HCT116 (cell line): ENCODE results near the gene FKBP1C. TPM values are rescaled to one million over a fixed set of nuclear protein-coding genes. Genes with fewer than 3 reads are reported as not detected.

Experiments
- ATAC-seq: fragments of 200-7000 bp; cut with Tn5 transposase; 2 replicates; pipeline ENCODE4 v1.9.1; 2020; ENCODE audit warnings: mild to moderate bottlenecking, moderate library complexity
- BruUV-seq: library from RNA; stranded (reverse); fragments of 400-500 nt; replicated peaks from 2 replicates; lab custom pipeline; 2021; lab: Mats Ljungman, UMichigan
- CTCF ChIA-PET: fragments of 300-600 bp; sonication (Branson Sonifier 250); formaldehyde crosslinking; loops from one replicate; lab custom pipeline; 2021; ENCODE audit warnings: antibody characterized with exemption; lab: Charles Lee
- POLR2A ChIA-PET: fragments of 300-600, 350-600 bp; sonication (Branson Sonifier 250); formaldehyde crosslinking; loops from one replicate; lab custom pipeline; 2021; ENCODE audit warnings: antibody characterized with exemption; lab: Charles Lee
- RAD21 ChIA-PET, 2 experiments: fragments of 300-600 bp; sonication (Branson Sonifier 250); formaldehyde crosslinking; loops; one replicate each; lab custom pipeline; 2023; ENCODE audit warnings: low total read pairs in 2 of 2; ENCODE audit not compliant: uncharacterized antibody in 2 of 2, unreplicated experiment in 2 of 2, low non-redundant PET in 1 of 2; lab: Charles Lee
- DNase-seq: peaks from one replicate; pipeline ENCODE4 v3.0.0-alpha.2; 2010; ENCODE audit warnings: low read depth, low spot score
- H2AFZ ChIP-seq: fragments of 200-600 bp; shearing (Covaris generic), sonication (generic); 2 replicates; pipeline ENCODE4 v1.6.1; 2017; ENCODE audit warnings: low read depth, mixed run types, mixed read lengths, antibody characterized with exemption, low read length; ENCODE audit not compliant: poor library complexity, severe bottlenecking
- H3K27ac ChIP-seq: 2 replicates; pipeline ENCODE4 v1.5.1; 2012; ENCODE audit warnings: low read depth, low read length
- H3K27me3 ChIP-seq: fragments of 200-600 bp; sonication (generic); 2 replicates; pipeline ENCODE4 v1.6.1; 2016; ENCODE audit warnings: mixed run types, low read length, mixed read lengths; ENCODE audit not compliant: insufficient read depth
- H3K36me3 ChIP-seq, 2 experiments: fragments of 200-500 bp in 1 of 2; fragments of 200-600 bp in 1 of 2; sonication (Bioruptor generic) in 1 of 2; sonication (generic) in 1 of 2; 2 replicates each; pipeline versions ENCODE4 v1.5.1 to v1.6.1; 2014 to 2016; ENCODE audit warnings: low read length in 2 of 2, inconsistent platforms in 1 of 2, mixed read lengths in 1 of 2, mixed run types in 1 of 2; ENCODE audit not compliant: insufficient read depth in 2 of 2, control insufficient read depth in 1 of 2
- H3K4me1 ChIP-seq, 2 experiments: fragments of 200-600 bp in 1 of 2; sonication (generic) in 1 of 2; 2 replicates each; pipeline versions ENCODE4 v1.5.1 to v1.6.1; 2012 to 2017; ENCODE audit warnings: low read length in 2 of 2, inconsistent platforms in 1 of 2, mild to moderate bottlenecking in 1 of 2, mixed read lengths in 1 of 2, mixed run types in 1 of 2, moderate library complexity in 1 of 2; ENCODE audit not compliant: insufficient read depth in 2 of 2, control insufficient read depth in 1 of 2
- H3K4me2 ChIP-seq: fragments of 200-600 bp; sonication (generic); 2 replicates; pipeline ENCODE4 v1.6.1; 2017; ENCODE audit warnings: mixed run types, low read length, mixed read lengths
- H3K4me3 ChIP-seq, 2 experiments: fragments of 200-600 bp in 1 of 2; sonication (generic) in 1 of 2; replicated peaks in 1 of 2; 2 replicates each; pipeline ENCODE4 v1.5.1; 2011 to 2016; ENCODE audit warnings: low read length in 2 of 2, control low read depth in 1 of 2, low read depth in 1 of 2, mild to moderate bottlenecking in 1 of 2, mixed read lengths in 1 of 2, mixed run types in 1 of 2
- H3K79me2 ChIP-seq: fragments of 200-600 bp; sonication (generic); 2 replicates; pipeline ENCODE4 v1.6.1; 2017; ENCODE audit warnings: mild to moderate bottlenecking, mixed run types, low read length, moderate library complexity, mixed read lengths; ENCODE audit not compliant: insufficient read depth
- H3K9ac ChIP-seq: fragments of 200-600 bp; sonication (generic); 2 replicates; pipeline ENCODE4 v1.6.1; 2016; ENCODE audit warnings: low read length, mixed read lengths
- H3K9me2 ChIP-seq: fragments of 200-600 bp; sonication (generic), shearing (Covaris generic); 2 replicates; pipeline ENCODE4 v1.6.1; 2017; ENCODE audit warnings: mixed run types, mild to moderate bottlenecking, moderate library complexity; ENCODE audit not compliant: insufficient read depth
- H3K9me3 ChIP-seq, 2 experiments: fragments of 200-500 bp in 1 of 2; fragments of 200-600 bp in 1 of 2; sonication (Bioruptor generic) in 1 of 2; sonication (generic) in 1 of 2; 2 replicates each; pipeline ENCODE4 v1.6.1; 2014 to 2017; ENCODE audit warnings: low read length in 2 of 2, mixed read lengths in 2 of 2, inconsistent platforms in 1 of 2, low read depth in 1 of 2, mild to moderate bottlenecking in 1 of 2, mixed run types in 1 of 2, moderate library complexity in 1 of 2; ENCODE audit not compliant: control insufficient read depth in 1 of 2, insufficient read depth in 1 of 2
- H4K20me1 ChIP-seq: fragments of 200-600 bp; sonication (generic), shearing (Covaris generic); 2 replicates; pipeline ENCODE4 v1.6.1; 2017; ENCODE audit warnings: mixed run types, mild to moderate bottlenecking, moderate library complexity; ENCODE audit not compliant: insufficient read depth
- CEBPB ChIP-seq: IDR thresholded peaks from 2 replicates; pipeline ENCODE4 v1.6.1; 2012; ENCODE audit warnings: low read depth
- CTCF ChIP-seq, 3 experiments: fragments of 200-600 bp in 1 of 3; sonication (generic) in 1 of 3; IDR thresholded peaks in 2 of 3; conservative IDR thresholded peaks in 1 of 3; 2 replicates each; pipeline ENCODE4 v1.5.1; 2012 to 2017; ENCODE audit warnings: low read depth in 2 of 3, low read length in 2 of 3, antibody characterized with exemption in 1 of 3, borderline replicate concordance in 1 of 3, control low read depth in 1 of 3, mild to moderate bottlenecking in 1 of 3, mixed read lengths in 1 of 3, mixed run types in 1 of 3, moderate library complexity in 1 of 3; ENCODE audit not compliant: insufficient read depth in 1 of 3
- ELF1 ChIP-seq: IDR thresholded peaks from 2 replicates; pipeline ENCODE4 v1.6.1; 2012; ENCODE audit warnings: low read depth, borderline replicate concordance
- EZH2 ChIP-seq: fragments of 200-600 bp; sonication (generic); IDR thresholded peaks from 2 replicates; pipeline ENCODE4 v1.6.1; 2017; ENCODE audit warnings: antibody characterized with exemption, mixed run types
- JUND ChIP-seq: IDR thresholded peaks from 2 replicates; pipeline ENCODE4 v1.6.1; 2012
- RAD21 ChIP-seq: IDR thresholded peaks from 2 replicates; pipeline ENCODE4 v1.6.1; 2012; ENCODE audit warnings: low read depth, mild to moderate bottlenecking
- REST ChIP-seq: IDR thresholded peaks from 2 replicates; pipeline ENCODE4 v1.6.1; 2012; ENCODE audit warnings: low read depth
- TCF7L2 ChIP-seq: IDR thresholded peaks from 2 replicates; pipeline ENCODE4 v1.7.0; 2011; ENCODE audit warnings: borderline replicate concordance, inconsistent platforms; ENCODE audit not compliant: insufficient read depth, insufficient read length; ENCODE audit errors: extremely low read depth
- ZFX ChIP-seq: fragments of 450-650 bp; IDR thresholded peaks from 2 replicates; pipeline ENCODE4 v1.6.1; 2017
- intact Hi-C: fragments of 100-400 bp; cut with micrococcal nuclease; formaldehyde crosslinking; loops from 2 replicates; pipeline ENCODE4 v1.10.0; 2022
- total RNA-seq: library from RNA; stranded (reverse); gene quantifications from one replicate; pipeline ENCODE4 v1.2.1, GENCODE V29; 2021; ENCODE audit not compliant: unreplicated experiment
- TF ChIP-seq, protein P1 (sequence below): IDR thresholded peaks from 2 replicates; pipeline ENCODE4 v1.6.1; 2012
- TF ChIP-seq, protein P2 (sequence below): IDR thresholded peaks from 2 replicates; pipeline ENCODE4 v1.6.1; 2011; ENCODE audit warnings: mild to moderate bottlenecking, low read length, moderate library complexity; ENCODE audit not compliant: insufficient replicate concordance; ENCODE audit errors: extremely low read depth
- TF ChIP-seq, protein P3 (sequence below): IDR thresholded peaks from 2 replicates; pipeline ENCODE4 v1.6.1; 2012

Gene FKBP1C
- total RNA-seq, 1 experiment from 2014 or later, result 1.6 TPM

- Histone ChIP-seq H3K4me3 (no peak overlapping the region), H3K27me3 (no peaks in the 10 kb centered on the region), H2AFZ (no peak overlapping the region), H3K9me2 (no peaks in the 10 kb centered on the region), H3K27ac (no peak overlapping the region), H3K4me1 (no peaks in the 10 kb centered on the region), H3K4me2 (no peak overlapping the region), H3K79me2 (no peaks in the 10 kb centered on the region), H3K36me3 (no peaks in the 10 kb centered on the region), H3K9me3 (peaks cover 0 to 3% of the 10 kb centered on the region in 2 experiments; a peak in 2 of 4 replicates), H3K9ac (no peak overlapping the region), H4K20me1 (no peaks in the 10 kb centered on the region)
- no peak for DNase-seq
- no TSS peak for BruUV-seq
- no peak for TF ChIP-seq ELF1
- no peak for TF ChIP-seq CEBPB
- RAD21 ChIA-PET, result no interaction called here
- POLR2A ChIA-PET, result no interaction called here
- intact Hi-C loops, result no loop called here
- ATAC-seq, result no peak
- CTCF ChIA-PET, result no interaction called here
Observed at GRCh38 chr6:63213325-63213724, 2.1 kb downstream of the FKBP1C start.

- POLR2A ChIA-PET, result no interaction called here
- CTCF ChIA-PET, result no interaction called here
- no TSS peak for BruUV-seq
Observed at GRCh38 chr6:63214816-63215215, 3.5 kb downstream of the FKBP1C start.

More at GRCh38 chr6:63214816-63215215, 3.5 kb downstream of the FKBP1C start:
- Histone ChIP-seq H3K36me3 (no peaks in the 10 kb centered on the region), H3K9me3 (peaks cover 0 to 3% of the 10 kb centered on the region in 2 experiments; a peak in 2 of 4 replicates), H3K9me2 (no peaks in the 10 kb centered on the region), H3K79me2 (no peaks in the 10 kb centered on the region), H3K4me2 (no peak overlapping the region), H3K4me3 (no peak overlapping the region), H3K27me3 (no peaks in the 10 kb centered on the region), H2AFZ (no peak overlapping the region), H4K20me1 (no peaks in the 10 kb centered on the region), H3K27ac (no peak overlapping the region), H3K9ac (no peak overlapping the region), H3K4me1 (no peaks in the 10 kb centered on the region)
- no peak for ATAC-seq
- intact Hi-C loops, result no loop called here
- RAD21 ChIA-PET, result no interaction called here
- no peak for TF ChIP-seq REST
- TF ChIP-seq JUND, result no peak
- no peak for TF ChIP-seq CEBPB
- no peak for TF ChIP-seq CTCF (IDR thresholded peaks at IDR 0.05 in 2 of 3, conservative IDR thresholded peaks at IDR 0.05 in 1 of 3; ENCODE audit: borderline replicate concordance in 1 of 3, insufficient read depth in 1 of 3, low read depth in 2 of 3, low read length in 2 of 3)
- TF ChIP-seq, protein P1, sequence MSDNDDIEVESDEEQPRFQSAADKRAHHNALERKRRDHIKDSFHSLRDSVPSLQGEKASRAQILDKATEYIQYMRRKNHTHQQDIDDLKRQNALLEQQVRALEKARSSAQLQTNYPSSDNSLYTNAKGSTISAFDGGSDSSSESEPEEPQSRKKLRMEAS, result no peak
- no peak for TF ChIP-seq ELF1
- TF ChIP-seq TCF7L2, result no peak
- TF ChIP-seq RAD21, result no peak
- no peak for TF ChIP-seq EZH2
- no peak for TF ChIP-seq ZFX
- TF ChIP-seq, protein P2, sequence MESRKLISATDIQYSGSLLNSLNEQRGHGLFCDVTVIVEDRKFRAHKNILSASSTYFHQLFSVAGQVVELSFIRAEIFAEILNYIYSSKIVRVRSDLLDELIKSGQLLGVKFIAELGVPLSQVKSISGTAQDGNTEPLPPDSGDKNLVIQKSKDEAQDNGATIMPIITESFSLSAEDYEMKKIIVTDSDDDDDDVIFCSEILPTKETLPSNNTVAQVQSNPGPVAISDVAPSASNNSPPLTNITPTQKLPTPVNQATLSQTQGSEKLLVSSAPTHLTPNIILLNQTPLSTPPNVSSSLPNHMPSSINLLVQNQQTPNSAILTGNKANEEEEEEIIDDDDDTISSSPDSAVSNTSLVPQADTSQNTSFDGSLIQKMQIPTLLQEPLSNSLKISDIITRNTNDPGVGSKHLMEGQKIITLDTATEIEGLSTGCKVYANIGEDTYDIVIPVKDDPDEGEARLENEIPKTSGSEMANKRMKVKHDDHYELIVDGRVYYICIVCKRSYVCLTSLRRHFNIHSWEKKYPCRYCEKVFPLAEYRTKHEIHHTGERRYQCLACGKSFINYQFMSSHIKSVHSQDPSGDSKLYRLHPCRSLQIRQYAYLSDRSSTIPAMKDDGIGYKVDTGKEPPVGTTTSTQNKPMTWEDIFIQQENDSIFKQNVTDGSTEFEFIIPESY, result no peak
- TF ChIP-seq, protein P3, sequence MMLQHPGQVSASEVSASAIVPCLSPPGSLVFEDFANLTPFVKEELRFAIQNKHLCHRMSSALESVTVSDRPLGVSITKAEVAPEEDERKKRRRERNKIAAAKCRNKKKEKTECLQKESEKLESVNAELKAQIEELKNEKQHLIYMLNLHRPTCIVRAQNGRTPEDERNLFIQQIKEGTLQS, result no peak
- no peak for DNase-seq
